Right lobe of liver (tissue), 4 donors: ENCODE measurements around the gene TCOF1.

Source experiments
- CTCF ChIP-seq, 4 donors: fragments of 200-600 bp in 3 of 4; fragments of 450-650 bp in 1 of 4; IDR thresholded peaks; one replicate each; pipeline versions ENCODE4 v1.5.1 to v1.8.0; 2016 to 2022; ENCODE audit warnings: antibody characterized with exemption in 4 of 4, mild to moderate bottlenecking in 2 of 4
- POLR2A ChIP-seq: fragments of 450-650 bp; IDR thresholded peaks from one replicate; pipeline ENCODE4 v1.6.1; 2017; ENCODE audit warnings: antibody characterized with exemption, mild to moderate bottlenecking
- donor health status: DM: no; HTN: no; CAD: no.
- donor health status: DM: no; HTN: no; CAD: no.
- donor health status: DM: no; HTN: yes; CAD: no.

DNA sequence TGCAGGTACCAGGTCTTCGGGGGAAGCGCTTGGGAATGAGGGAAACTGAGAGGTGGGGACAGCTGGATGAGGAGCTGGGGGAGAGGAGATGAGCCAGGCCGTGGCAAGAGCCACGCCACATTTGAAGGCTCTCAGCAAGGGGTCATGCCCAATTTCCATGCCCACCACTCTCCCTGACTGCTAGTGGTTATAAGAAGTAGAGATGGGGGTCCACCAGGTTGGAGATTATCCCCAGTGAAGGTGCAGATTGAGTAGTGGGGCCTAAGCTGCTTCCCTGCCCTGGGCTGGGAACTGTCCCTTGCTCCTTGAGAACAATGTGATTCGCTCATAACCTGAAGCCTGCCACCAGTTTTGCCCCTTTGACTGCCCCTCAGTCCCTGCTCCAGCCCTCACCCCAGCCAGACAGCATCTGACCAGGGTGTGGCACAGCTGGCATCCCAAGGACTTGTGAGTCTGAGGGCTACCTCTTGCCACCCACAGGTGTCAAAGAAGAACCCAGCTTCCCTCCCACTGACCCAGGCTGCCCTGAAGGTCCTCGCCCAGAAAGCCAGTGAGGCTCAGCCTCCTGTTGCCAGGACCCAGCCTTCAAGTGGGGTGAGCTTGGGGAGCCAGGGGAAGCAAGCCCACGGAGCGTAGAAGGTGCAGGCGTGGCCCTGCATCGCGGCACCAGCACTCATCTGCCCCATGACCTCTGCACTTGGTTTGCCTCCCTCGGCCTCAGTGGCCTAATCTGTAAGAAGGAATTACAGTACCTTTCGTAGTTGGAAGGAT lies 33.8 kb downstream of the TCOF1 start:
- TF ChIP-seq CTCF (IDR thresholded peaks at IDR 0.05) (no peak), POLR2A (no peak)
